K562 (cell line): ENCODE results near the gene ASB15. TPM values are rescaled to one million over a fixed set of nuclear protein-coding genes. Genes with fewer than 3 reads are reported as not detected.

ENCODE experiments used
- BRD9 ChIP-seq: fragments of 450-650 bp; IDR thresholded peaks from 2 replicates; pipeline ENCODE4 v1.6.1; 2018; ENCODE audit warnings: low read depth; ENCODE audit not compliant: partially characterized antibody
- LCOR ChIP-seq: sonication (generic); formaldehyde crosslinking; IDR thresholded peaks from 2 replicates; pipeline ENCODE4 v1.8.0; 2022; ENCODE audit warnings: mild to moderate bottlenecking, missing genetic modification reagents
- XRCC3 ChIP-seq: fragments of 450-650 bp; IDR thresholded peaks from 2 replicates; pipeline ENCODE4 v1.6.1; 2017; ENCODE audit warnings: mild to moderate bottlenecking, moderate library complexity
- ZC3H8 ChIP-seq: fragments of 450-650 bp; IDR thresholded peaks from 2 replicates; pipeline ENCODE4 v1.6.1; 2017
- polyA plus RNA-seq, 8 experiments: library from polyadenylated mRNA; depleted of rRNA in 4 of 8; stranded (reverse) in 5 of 8; unstranded in 3 of 8; fragments of >200 nt; fragmentation: Nextera tagmentation in 2 of 8; fragmentation: Illumina TruSeq in 1 of 8; extraction: Ambion mirVana in 2 of 8; extraction: Trizol in 1 of 8; gene quantifications; 2 replicates each; pipeline versions ENCODE4 v1.2.1 to v1.2.3, GENCODE V29; 2011 to 2014; ENCODE audit warnings: inconsistent platforms in 1 of 8, missing spikeins in 1 of 8
- total RNA-seq, 7 experiments: library from RNA; depleted of rRNA in 6 of 7; stranded (reverse); fragments of >200 nt in 6 of 7; fragmentation: Illumina TruSeq in 2 of 7; extraction: Trizol in 2 of 7; gene quantifications; 2 replicates each; pipeline versions ENCODE4 v1.2.1 to v1.2.3, GENCODE V29; 2011 to 2021; ENCODE audit warnings: low replicate concordance in 1 of 7
- TF ChIP-seq, protein P1 (sequence below): fragments of 450-650 bp; IDR thresholded peaks from 2 replicates; pipeline ENCODE4 v1.6.1; 2016; ENCODE audit warnings: antibody characterized with exemption
- TF ChIP-seq, protein P2 (sequence below), 2 experiments: fragments of 450-650 bp; IDR thresholded peaks; 2 replicates each; pipeline ENCODE4 v1.6.1; 2016; ENCODE audit warnings: mild to moderate bottlenecking in 2 of 2, borderline replicate concordance in 1 of 2, low read depth in 1 of 2, moderate library complexity in 1 of 2
- TF ChIP-seq, protein P3 (sequence below): fragments of 450-650 bp; IDR thresholded peaks from 2 replicates; pipeline ENCODE4 v1.6.1; 2017; ENCODE audit warnings: antibody characterized with exemption, mild to moderate bottlenecking
- TF ChIP-seq, protein P4 (sequence below): sonication (generic); formaldehyde crosslinking; IDR thresholded peaks from 2 replicates; pipeline ENCODE4 v1.8.1; 2023; ENCODE audit warnings: mild to moderate bottlenecking, missing genetic modification reagents

The ASB15 gene
- total and polyA plus RNA-seq, 9 of the 15 experiments (the other 6 are each of a cell fraction or from before 2014, with no cell fraction given), result 0.03 to 0.14 (median 0.04) TPM; not detected in 3

DNA sequence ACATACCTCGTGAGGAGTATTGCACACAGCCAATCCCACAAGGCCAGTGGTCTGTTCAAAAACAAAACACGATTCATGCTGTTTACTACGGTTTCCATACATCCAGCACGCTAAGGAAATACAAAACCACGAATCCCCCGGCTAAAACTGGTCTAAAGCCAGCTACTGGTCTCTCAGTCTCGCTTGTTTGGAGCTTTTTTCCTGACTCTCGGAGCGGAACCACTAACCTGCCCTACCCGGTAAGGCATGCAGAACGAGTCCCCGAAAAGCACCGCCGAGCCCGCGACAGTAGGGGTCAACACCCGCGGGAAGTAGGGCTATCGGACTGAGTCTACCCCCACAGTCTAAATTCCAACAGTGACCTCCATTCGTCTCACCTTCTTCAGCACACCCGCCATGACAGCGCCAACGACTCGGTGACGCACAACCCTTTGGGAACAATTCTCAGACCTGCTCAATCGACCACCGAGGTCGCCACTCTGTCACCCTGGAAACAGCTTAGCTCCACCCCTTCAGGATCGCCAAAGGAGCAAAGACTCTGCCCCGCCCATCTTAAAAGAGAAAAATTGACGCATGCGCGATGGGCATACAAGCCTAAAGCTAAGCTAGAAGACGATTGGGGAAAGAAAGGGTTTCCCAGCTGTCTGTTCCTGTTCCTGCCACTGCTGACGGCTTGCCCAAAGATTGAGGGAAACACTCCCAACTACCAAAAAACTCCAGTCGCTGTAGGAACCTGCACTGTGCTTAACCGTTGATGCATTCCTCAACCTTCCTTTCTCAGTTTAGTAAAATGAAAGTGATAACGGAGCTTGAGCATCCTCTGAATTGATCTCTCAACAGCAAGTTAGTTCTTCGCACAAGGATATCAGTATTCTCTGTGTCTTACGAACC, 44.0 kb upstream of the ASB15 start, which contains the start of gene NDUFA5 (continued):
- TF ChIP-seq, protein P1, sequence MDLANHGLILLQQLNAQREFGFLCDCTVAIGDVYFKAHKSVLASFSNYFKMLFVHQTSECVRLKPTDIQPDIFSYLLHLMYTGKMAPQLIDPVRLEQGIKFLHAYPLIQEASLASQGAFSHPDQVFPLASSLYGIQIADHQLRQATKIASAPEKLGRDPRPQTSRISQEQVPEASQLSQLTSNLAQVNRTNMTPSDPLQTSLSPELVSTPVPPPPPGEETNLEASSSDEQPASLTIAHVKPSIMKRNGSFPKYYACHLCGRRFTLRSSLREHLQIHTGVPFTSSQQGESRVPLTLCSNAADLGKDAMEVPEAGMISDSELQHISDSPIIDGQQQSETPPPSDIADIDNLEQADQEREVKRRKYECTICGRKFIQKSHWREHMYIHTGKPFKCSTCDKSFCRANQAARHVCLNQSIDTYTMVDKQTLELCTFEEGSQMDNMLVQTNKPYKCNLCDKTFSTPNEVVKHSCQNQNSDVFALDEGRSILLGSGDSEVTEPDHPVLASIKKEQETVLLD, result peak; percentile 94
- TF ChIP-seq LCOR (CRISPR knock-in tag), result peak; percentile 94
- no peak for TF ChIP-seq ZC3H8
- TF ChIP-seq, protein P2, sequence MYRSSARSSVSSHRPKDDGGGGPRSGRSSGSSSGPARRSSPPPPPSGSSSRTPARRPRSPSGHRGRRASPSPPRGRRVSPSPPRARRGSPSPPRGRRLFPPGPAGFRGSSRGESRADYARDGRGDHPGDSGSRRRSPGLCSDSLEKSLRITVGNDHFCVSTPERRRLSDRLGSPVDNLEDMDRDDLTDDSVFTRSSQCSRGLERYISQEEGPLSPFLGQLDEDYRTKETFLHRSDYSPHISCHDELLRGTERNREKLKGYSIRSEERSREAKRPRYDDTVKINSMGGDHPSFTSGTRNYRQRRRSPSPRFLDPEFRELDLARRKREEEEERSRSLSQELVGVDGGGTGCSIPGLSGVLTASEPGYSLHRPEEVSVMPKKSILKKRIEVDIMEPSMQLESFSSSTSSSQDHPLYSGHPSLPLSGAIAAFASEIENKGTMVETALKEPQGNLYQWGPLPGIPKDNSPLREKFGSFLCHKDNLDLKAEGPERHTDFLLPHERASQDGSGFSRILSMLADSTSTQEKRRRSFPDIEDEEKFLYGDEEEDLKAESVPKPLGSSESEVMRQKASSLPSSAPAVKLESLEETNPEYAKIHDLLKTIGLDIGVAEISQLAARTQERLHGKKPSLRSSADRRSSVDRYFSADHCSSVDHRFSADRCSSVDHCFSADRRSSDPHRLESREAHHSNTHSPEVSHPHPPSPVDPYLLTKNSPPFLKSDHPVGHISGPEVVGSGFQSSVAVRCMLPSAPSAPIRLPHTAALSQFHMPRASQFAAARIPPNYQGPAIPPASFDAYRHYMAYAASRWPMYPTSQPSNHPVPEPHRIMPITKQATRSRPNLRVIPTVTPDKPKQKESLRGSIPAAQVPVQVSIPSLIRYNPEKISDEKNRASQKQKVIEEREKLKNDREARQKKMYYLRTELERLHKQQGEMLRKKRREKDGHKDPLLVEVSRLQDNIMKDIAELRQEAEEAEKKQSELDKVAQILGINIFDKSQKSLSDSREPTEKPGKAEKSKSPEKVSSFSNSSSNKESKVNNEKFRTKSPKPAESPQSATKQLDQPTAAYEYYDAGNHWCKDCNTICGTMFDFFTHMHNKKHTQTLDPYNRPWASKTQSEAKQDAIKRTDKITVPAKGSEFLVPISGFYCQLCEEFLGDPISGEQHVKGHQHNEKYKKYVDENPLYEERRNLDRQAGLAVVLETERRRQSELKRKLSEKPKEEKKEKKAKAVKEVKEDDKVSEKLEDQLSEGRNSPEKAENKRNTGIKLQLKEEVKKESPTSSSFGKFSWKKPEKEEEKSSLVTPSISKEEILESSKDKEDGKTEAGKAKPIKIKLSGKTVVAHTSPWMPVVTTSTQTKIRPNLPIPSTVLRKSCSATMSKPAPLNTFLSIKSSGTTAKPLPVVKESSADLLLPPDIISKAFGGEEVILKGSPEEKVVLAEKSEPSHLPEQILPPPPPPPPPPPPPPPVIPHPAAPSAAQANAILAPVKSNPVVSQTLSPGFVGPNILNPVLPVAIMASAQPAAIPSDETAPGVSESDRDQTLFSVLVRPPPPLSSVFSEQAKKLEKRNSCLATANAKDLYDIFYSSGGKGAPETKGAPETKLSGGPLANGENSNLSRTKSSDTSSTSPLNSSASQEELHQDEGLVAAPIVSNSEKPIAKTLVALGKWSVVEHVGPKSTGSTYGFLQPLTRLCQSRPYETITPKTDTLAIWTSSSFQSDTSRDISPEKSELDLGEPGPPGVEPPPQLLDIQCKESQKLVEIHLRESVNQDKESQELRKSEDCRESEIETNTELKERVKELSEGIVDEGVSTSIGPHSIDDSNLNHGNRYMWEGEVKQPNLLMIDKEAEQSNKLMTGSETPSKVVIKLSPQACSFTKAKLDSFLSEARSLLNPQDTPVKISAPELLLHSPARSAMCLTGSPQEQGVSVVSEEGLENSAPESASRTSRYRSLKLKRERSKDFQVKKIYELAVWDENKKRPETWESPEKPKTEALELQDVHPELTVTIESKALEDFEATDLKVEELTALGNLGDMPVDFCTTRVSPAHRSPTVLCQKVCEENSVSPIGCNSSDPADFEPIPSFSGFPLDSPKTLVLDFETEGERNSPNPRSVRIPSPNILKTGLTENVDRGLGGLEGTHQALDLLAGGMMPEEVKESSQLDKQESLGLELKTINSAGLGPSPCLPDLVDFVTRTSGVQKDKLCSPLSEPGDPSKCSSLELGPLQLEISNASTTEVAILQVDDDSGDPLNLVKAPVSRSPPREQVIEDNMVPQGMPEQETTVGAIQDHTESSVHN (IDR thresholded peaks at IDR 0.05; ENCODE audit: borderline replicate concordance in 1 of 2, low read depth in 1 of 2), result peak in 1 of 2 experiments; percentile 13; a peak in 1 of 4 replicates
- TF ChIP-seq, protein P3, sequence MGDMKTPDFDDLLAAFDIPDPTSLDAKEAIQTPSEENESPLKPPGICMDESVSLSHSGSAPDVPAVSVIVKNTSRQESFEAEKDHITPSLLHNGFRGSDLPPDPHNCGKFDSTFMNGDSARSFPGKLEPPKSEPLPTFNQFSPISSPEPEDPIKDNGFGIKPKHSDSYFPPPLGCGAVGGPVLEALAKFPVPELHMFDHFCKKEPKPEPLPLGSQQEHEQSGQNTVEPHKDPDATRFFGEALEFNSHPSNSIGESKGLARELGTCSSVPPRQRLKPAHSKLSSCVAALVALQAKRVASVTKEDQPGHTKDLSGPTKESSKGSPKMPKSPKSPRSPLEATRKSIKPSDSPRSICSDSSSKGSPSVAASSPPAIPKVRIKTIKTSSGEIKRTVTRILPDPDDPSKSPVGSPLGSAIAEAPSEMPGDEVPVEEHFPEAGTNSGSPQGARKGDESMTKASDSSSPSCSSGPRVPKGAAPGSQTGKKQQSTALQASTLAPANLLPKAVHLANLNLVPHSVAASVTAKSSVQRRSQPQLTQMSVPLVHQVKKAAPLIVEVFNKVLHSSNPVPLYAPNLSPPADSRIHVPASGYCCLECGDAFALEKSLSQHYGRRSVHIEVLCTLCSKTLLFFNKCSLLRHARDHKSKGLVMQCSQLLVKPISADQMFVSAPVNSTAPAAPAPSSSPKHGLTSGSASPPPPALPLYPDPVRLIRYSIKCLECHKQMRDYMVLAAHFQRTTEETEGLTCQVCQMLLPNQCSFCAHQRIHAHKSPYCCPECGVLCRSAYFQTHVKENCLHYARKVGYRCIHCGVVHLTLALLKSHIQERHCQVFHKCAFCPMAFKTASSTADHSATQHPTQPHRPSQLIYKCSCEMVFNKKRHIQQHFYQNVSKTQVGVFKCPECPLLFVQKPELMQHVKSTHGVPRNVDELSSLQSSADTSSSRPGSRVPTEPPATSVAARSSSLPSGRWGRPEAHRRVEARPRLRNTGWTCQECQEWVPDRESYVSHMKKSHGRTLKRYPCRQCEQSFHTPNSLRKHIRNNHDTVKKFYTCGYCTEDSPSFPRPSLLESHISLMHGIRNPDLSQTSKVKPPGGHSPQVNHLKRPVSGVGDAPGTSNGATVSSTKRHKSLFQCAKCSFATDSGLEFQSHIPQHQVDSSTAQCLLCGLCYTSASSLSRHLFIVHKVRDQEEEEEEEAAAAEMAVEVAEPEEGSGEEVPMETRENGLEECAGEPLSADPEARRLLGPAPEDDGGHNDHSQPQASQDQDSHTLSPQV, result no peak
- peak; percentile 79 for TF ChIP-seq BRD9
- no peak for TF ChIP-seq XRCC3
- TF ChIP-seq, protein P4, sequence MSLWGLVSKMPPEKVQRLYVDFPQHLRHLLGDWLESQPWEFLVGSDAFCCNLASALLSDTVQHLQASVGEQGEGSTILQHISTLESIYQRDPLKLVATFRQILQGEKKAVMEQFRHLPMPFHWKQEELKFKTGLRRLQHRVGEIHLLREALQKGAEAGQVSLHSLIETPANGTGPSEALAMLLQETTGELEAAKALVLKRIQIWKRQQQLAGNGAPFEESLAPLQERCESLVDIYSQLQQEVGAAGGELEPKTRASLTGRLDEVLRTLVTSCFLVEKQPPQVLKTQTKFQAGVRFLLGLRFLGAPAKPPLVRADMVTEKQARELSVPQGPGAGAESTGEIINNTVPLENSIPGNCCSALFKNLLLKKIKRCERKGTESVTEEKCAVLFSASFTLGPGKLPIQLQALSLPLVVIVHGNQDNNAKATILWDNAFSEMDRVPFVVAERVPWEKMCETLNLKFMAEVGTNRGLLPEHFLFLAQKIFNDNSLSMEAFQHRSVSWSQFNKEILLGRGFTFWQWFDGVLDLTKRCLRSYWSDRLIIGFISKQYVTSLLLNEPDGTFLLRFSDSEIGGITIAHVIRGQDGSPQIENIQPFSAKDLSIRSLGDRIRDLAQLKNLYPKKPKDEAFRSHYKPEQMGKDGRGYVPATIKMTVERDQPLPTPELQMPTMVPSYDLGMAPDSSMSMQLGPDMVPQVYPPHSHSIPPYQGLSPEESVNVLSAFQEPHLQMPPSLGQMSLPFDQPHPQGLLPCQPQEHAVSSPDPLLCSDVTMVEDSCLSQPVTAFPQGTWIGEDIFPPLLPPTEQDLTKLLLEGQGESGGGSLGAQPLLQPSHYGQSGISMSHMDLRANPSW (CRISPR knock-in tag), result peak; percentile 67; the same call in 1 of the 2 replicates
